ENCODE measurements around the gene ZNF664.

GRCh38 chr12:123961585-123962345 is 11.2 kb upstream of the ZNF664 start:
- TF ChIP-seq FOXM1 (IDR thresholded peaks at IDR 0.05; ENCODE audit: borderline replicate concordance) (no peak), FOXA1 (IDR thresholded peaks at IDR 0.05) (no peak), ELF4 (IDR thresholded peaks at IDR 0.05) (no peak), PKNOX1 (IDR thresholded peaks at IDR 0.05) (no peak), TARDBP (IDR thresholded peaks at IDR 0.05) (no peak), BHLHE40 (IDR thresholded peaks at IDR 0.05; ENCODE audit: borderline replicate concordance) (no peak), SUZ12 (IDR thresholded peaks at IDR 0.05) (no peak), ZNF384 (IDR thresholded peaks at IDR 0.05) (no peak), ARNT (IDR thresholded peaks at IDR 0.05) (no peak)

Measured in HEK293T (cell line).